DMS79 treated with DMSO at 0.1 percent for 48 hours (cell line): Measurements from ENCODE around the gene INSM2.

Experiments
- DNase-seq: peaks from one replicate; lab custom pipeline; 2025; lab: John Stamatoyannopoulos, UW

Gene INSM2, protein sequence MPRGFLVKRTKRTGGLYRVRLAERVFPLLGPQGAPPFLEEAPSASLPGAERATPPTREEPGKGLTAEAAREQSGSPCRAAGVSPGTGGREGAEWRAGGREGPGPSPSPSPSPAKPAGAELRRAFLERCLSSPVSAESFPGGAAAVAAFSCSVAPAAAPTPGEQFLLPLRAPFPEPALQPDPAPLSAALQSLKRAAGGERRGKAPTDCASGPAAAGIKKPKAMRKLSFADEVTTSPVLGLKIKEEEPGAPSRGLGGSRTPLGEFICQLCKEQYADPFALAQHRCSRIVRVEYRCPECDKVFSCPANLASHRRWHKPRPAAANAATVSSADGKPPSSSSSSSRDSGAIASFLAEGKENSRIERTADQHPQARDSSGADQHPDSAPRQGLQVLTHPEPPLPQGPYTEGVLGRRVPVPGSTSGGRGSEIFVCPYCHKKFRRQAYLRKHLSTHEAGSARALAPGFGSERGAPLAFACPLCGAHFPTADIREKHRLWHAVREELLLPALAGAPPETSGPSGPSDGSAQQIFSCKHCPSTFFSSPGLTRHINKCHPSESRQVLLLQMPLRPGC

DNA sequence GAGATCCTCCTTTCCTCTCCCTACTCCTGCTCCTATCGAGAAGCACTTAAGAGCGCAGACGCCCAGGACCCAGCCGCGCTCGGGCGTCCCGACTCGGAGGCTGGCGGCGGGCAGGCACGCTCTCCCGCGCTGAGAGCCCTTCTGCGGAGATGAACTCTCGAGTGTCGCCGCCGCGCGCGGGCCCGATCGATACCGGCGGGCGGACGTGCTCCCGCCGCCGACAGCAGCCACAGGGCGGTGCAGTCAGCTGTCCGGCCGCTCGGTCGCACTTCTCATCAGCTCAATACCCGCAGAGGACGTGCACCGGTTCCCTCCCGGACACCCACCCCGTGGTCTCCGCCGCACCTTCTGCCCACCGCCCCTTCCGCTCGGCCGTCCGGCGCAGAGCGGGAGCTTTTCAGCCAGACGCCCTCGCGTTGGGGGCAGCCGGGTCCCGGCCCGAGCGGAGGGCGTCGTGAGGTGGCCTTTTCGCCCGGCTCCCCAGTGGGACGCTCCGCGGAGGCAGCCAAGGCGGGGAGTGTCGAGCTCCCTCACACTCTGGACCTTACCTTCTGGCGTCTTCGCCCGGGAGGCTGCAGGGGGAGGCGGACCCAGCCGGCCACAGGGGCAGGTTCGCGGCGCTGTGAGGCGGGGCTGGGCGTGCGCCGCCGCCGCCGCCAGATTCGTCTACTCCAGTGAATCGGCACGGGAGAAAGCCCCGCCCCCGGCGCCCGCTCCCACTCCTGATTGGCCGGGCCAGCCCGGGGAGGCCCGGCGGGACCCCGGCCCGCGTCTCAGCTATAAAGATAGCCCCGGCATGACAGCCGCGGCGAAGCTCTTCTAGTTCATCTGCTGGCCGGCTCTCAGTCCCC is at the start of gene INSM2:
TSS of gene INSM2 (plus strand) at position 808 of the 851 bp plus-strand sequence. CDS start 89 bp downstream, outside the sequence.
- DNase-seq: peak; percentile 96

DNA sequence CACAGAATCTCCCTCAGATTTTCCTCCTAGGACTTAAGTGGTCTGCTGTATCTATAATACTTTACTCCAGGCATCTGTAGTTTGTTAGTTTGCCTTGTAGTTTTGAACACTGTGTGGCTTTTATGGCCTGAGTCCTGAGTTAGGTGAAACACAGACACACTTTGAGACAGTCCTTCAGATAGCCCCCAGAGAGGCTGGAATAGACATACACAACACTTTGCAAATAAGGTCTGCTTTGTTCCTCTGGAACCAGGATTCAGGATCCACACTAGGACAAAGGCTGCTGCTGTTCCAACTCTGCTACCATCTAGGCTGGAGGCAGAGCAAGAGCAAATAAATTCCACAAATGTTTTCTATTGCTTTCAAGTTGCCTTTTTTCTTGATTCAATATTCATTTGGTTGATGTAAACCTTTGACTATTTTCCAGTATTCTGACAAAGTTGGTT is 41.4 kb upstream of the INSM2 start:
- DNase-seq: no peak

DNA sequence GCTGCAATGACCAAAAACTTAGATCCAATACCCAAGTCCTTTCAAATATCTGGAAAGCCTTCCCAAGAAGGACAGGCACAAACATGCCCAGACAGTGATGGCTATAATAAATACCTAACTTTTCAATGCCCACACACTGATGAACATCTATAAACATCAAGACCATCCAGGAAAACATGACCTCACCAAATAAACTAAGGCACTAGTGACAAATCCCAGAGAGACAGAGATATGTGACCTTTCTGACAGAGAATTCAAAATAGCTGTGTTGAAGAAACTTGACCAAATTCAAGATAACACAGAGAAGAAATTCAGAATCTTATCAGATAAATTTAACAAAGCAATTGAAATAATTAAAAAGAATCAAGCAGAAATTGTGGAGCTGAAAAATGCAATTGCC is 38.7 kb upstream of the INSM2 start:
- no peak for DNase-seq

DNA sequence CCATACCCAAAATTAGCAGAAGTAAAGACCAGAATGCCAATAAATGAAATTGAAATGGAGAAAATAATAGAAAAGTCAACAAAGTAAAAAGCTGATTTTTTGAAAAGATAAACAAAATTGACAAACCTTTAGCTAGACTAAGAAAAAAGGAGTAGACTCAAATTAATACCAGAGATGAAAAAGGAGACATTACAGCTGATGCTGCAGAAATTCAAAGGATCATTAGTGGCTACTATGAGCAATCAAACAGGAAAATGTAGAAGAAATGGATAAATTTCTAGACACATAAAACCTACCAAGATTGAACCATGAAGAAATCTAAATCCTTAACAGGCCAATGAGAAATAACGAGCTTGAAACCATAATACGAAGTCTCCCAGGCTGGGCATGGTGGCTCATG is 34.8 kb upstream of the INSM2 start:
- no peak for DNase-seq

DNA sequence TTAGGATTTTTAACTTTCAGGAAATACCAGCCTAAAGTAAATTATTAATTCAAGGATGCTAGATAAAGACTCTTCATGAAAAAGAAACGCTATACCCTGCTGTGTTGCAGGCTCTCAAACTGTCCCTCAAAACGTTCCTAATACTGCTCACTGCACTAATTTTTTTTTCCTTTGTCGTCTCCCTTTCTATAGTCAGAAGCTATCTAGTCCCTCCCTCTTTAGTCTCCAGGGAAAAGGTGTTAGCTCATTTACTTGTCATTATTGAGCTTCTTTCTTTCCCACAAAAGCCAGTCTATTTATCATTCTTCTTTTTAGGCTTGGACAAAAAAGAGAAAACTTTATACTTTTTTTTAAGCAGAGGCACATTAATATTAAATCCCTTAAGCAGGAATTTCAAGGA is 30.3 kb upstream of the INSM2 start:
- DNase-seq: no peak

DNA sequence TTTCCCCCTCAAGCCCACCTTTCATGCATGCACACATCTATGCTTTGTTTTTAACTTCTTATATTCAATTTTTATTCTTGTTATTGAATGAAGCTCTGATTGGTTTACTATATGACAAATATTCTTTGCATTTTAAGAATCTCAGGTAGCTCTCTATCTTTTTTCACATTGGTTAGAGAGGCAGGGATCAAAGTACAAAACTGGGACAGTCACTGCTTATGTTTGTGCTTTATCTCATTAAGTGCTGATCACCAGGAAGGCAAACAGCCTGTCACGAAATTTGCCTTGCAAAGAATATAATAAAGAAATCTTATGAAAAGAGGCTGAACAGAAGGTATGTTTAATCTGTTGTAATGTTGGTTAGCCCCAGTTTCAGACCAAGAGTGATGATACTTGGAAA is 29.7 kb upstream of the INSM2 start:
- no peak for DNase-seq

DNA sequence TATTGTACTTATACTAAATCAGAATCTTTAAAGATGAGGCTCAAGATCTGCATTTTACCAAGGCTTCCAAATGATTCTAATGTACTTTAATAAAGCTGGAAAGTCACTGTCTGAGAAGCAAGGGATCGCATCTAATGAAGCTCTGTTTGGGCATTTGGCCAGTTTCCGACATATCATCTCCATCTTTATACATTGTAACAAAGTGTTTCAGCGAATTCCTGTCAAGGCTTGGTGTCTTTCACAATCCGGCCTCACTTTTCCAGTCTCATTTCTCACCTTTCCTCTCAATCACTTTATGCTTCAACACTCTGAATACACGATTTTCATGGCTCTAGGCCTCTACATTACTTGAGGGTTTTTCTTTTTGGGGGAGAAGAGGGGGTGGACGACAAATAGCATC is 27.5 kb upstream of the INSM2 start:
- no peak for DNase-seq

DNA sequence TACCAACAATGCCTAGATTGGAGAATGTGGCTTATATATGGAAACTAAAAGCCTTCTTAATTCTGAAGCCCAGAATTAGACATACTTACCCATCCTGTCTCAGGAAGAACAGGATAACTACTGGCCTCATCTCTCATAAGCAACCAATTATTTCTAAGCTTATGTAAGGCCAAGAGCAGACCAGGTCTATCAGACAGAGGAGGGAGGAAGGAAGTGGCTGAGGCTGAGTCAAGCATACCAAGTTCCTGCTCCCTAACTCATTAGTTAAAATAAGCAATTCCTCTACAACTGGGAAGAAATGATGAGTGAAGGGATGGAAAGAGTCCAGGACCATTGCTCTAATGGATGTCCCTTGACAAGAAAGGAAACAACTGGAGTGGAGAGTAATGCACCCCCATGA is 27.0 kb upstream of the INSM2 start:
- DNase-seq: no peak

DNA sequence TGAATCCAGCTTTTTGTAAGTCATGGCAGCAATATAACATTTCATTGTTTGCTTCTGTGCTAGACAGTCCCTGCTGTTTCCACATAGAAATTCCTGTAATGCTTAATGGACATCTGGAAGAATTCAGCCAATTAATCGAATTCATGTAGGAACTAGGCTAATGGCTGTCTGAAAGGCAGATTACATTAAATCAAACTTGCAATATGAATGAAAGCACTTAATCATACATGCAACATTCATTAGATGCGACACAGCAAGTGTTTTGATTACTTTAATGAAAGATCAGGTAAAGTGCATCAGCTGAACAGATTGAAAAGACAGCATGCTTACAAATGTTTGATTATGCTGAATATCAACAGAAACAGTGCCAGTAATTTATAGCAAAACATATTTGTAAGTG is 24.1 kb upstream of the INSM2 start:
- DNase-seq: no peak

DNA sequence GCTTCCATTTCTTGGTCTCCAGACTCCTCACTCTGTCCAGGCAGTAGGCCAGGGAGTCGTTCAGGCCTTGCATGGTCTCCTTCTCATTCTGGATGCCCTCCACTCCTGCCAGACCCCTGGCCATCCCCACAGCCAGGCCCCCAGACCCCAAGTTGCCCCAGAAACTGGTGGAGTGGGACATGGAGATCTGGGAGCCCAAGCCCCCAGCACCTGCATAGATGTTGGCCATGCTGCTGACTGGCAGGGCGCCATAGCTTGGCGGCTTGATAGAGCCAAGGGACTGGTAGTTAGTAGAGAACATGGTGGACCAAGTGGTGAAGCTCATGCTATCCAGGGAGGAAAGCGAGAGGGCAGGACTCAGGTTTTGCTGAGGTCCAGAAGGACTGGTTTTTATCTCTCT is 21.2 kb upstream of the INSM2 start:
- no peak for DNase-seq

DNA sequence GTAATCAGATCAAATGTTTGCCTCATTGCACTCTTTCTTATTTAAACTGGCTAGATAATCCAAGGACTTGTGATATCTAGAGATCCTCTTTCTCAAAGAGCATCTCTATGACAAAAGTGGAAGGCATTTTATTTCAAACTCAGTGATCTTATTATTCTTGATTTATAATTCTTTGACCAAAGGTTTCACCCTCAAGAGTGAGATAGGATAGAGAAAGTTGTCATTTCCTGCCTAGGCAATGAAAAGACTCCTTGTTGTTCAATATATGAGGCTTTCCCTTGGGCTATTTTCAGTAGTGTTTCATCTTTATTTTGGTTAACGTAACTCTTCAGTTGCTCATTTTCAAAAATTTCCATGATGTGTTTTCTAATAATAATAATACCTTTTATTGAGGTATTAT is 18.0 kb upstream of the INSM2 start:
- DNase-seq: no peak

DNA sequence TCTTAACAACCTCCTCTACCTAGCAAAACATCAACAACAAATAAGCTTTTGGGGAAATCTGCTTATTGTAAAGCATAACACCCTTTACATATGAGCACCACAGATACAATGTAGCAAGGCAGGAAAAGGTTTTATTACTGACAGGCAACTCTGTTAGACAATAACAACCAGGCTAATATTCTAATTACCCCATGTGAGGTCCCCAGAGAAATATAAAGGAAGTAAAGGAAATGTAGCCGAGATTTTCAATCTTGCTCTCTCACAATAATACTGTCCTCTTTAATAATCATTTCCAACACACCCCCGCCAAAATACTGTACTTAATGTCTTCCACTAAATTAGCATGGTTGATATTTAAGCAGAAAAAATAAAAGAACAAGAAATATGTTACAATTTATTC is 14.0 kb upstream of the INSM2 start:
- no peak for DNase-seq

DNA sequence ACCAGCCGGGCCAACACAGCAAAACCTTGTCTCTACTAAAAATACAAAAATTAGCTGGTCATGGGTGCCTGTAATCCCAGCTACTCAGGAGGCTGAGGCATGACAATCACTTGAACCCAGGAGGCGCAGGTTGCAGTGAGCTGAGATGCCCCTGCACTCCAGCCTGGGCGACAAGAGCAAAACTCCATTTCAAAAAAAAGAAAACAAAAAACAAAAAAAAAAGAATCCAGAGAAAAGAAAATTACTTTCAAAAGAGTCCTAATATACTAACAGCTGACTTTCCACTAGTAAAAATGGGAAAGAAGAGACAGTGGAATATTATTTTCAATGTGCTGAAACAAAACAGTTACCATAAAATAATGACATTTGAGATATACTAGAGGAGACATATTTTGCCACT is 8.3 kb upstream of the INSM2 start:
- no peak for DNase-seq

DNA sequence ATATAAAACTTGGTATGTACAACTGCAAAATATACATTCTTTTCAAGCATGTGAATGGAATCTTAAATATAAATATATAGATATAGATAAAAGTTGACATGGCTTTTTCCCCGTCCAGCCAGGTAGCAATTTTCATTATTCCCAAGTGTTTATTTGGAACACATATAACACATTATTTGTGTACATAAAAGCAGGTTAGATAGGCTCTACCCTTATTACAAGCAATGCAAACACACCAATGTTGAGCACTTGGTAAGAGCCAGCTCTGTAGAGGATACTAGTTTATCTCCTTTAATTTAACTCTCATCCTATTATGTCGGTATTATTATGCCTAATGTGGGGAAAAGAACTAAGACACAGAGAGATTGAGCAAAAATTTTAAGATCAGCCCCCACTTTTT is 7.0 kb upstream of the INSM2 start:
- DNase-seq: no peak

DNA sequence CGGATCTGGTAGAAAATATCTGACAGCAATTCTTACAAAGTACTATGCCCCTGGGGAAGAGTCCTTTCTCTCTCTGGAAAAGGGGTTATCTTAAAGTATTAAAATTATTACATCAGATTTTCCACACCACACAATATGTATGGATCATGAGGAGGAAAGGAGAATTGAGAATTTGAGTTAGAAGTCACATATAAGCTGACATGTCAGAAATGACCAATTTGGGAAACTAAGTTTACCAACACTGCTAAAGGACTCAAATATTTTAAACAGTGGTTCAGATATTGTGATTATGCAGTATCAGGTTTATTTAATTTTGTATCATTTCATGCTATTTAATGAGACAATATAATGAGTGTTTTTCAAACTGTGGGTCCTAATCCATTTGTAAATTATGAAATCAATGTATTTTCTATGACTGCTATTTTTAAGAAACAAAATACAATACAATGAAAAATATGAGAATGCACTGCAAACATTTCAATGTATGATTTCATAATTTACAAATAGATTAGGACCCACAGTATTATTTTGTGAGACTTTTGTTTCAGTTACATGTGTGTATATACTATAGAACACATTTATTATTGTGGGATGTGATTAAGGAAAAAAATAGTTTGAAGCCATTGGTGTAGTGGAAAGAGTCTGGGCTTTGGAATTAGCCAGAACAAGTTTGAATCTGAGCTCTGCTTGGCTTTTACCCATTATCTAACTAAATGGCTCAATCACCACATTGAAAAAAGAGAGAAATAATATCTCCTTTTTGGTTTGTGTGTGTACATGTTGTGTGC is 1.8 kb upstream of the INSM2 start:
- DNase-seq: no peak

DNA sequence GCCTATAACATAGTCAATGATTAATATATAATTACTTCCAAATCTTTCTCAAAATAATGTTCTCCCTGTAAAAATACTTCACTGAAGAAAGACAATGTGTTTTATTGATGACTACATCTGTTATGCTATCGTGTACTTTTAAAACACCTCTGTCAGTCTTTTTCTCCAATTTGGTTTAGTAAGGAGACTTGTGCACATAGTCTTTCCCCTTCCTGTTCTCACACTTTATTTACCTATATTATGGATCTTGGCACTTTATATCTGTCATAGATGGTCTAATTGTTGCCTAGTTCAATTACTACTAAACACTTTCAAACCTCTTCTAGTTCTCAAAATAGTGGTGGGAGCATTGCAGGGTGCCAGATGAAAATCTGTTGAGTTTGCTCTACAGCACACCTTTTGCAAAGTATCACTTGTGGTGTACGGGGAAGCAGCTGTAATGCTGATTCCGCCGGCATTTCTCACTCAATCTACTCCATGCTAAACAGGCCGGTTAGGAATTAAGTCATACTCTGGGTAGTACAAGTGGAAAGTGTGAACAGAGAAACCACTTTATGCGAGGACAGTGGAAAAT is 1.1 kb upstream of the INSM2 start:
- no peak for DNase-seq

DNA sequence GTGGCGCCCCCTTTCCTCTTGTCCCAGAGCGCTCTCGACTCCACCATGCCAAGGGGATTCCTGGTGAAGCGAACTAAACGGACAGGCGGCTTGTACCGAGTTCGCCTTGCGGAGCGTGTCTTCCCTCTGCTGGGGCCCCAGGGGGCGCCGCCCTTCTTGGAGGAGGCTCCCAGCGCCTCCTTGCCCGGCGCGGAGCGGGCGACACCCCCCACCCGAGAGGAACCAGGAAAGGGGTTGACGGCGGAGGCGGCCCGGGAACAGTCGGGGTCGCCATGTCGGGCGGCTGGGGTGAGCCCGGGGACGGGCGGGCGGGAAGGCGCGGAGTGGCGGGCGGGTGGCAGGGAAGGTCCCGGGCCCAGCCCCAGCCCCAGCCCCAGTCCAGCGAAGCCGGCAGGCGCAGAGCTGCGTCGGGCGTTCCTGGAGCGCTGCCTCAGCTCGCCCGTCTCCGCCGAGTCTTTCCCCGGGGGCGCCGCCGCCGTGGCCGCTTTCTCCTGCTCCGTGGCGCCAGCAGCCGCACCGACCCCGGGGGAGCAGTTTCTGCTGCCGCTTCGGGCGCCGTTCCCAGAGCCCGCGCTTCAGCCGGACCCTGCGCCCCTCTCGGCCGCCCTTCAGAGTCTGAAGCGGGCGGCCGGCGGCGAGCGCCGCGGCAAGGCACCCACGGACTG is 376 bp downstream of the INSM2 start:
- DNase-seq: peak; percentile 59

DNA sequence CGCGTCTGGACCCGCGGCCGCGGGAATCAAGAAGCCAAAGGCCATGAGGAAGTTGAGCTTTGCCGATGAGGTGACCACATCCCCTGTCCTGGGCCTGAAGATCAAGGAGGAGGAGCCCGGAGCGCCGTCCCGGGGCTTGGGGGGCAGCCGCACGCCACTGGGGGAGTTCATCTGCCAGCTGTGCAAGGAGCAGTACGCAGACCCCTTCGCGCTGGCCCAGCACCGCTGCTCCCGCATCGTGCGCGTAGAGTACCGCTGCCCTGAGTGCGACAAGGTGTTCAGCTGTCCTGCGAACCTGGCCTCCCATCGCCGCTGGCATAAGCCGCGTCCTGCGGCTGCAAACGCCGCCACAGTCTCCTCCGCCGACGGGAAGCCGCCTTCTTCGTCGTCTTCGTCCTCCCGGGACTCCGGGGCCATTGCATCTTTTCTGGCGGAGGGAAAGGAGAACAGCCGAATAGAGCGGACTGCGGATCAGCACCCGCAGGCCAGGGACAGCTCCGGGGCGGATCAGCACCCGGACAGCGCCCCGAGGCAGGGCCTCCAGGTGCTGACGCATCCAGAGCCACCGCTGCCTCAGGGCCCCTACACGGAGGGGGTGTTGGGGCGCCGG is 1.0 kb downstream of the INSM2 start:
- no peak for DNase-seq

DNA sequence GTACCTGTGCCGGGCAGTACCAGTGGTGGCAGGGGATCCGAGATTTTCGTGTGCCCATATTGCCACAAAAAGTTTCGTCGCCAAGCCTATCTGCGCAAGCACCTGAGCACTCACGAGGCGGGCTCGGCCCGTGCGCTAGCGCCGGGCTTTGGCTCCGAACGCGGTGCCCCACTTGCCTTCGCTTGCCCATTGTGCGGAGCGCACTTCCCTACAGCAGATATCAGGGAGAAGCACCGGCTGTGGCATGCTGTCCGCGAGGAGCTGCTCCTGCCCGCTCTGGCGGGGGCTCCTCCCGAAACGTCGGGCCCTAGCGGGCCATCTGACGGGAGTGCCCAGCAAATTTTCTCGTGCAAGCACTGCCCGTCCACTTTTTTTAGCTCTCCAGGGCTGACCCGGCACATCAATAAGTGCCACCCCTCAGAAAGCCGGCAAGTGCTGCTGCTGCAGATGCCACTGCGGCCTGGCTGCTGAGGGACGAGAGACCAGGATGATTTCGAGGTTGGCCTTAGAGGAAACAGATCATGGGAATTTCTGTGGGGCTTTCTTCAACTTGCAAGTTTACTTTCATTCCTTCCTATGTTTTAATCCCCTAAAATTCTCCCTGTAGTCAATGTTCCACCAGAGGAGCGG is 1.6 kb downstream of the INSM2 start:
- DNase-seq: peak; percentile 49

DNA sequence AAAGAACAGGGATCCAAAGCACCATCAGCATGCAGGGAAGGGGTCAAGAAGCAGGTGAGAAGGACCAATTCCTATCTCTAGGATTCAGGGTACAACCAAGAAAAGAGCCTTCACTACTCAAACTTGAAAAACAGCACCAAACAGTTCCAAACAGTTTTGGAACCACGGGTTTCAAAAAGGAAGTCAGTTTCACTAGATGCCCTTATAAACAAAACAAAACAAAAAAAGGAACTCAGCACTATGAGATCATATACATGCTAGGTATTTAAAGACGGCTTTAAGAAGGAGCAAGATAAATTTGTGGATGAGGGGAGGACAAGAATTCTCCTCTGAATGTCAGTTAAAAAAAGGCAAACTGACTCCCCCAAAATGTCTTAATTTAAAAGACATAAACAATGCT is 6.0 kb downstream of the INSM2 start:
- DNase-seq: no peak
